ENCODE results near the gene VSIG1.

GRCh38 chrX:108121291-108121690 lies 76.4 kb downstream of the VSIG1 start:
- TF ChIP-seq CTCF (IDR thresholded peaks at IDR 0.05) (no peak), POLR2A (IDR thresholded peaks at IDR 0.05) (no peak)
